Kidney epithelial cell (primary cell): ENCODE results near the gene FMO4. TPM values are rescaled to one million over a fixed set of nuclear protein-coding genes. Genes with fewer than 3 reads are reported as not detected.
A peak's percentile ranks its signal among the peaks of the same experiment; 100 is the strongest.
"Not testable (repeated sequence)": the region's sequence is repeated elsewhere in the genome, so short reads cannot be mapped to it uniquely, and the experiment has no call there.

Experiments used
- DNase-seq: peaks from one replicate; pipeline ENCODE4 v3.0.0-alpha.2; 2010; ENCODE audit warnings: low read depth
- H3K27me3 ChIP-seq: 2 replicates; pipeline ENCODE4 v1.6.0; 2011; ENCODE audit warnings: low read length; ENCODE audit not compliant: control insufficient read depth, insufficient read depth
- H3K36me3 ChIP-seq: 2 replicates; pipeline ENCODE4 v1.5.1; 2011; ENCODE audit warnings: low read length; ENCODE audit not compliant: control insufficient read depth, insufficient read depth
- H3K4me3 ChIP-seq: 2 replicates; pipeline ENCODE4 v1.5.1; 2011; ENCODE audit warnings: low read depth, mild to moderate bottlenecking, control low read depth, low read length
- total RNA-seq: library from RNA; depleted of rRNA; stranded (reverse); fragments of >200 nt; gene quantifications from 2 replicates; pipeline ENCODE4 v1.2.3, GENCODE V29; 2015
- TF ChIP-seq, protein P1 (sequence below): IDR thresholded peaks from 2 replicates; pipeline ENCODE4 v1.5.1; 2011; ENCODE audit warnings: mild to moderate bottlenecking, moderate library complexity, low read length, control low read depth, inconsistent platforms; ENCODE audit not compliant: insufficient read depth, poor library complexity, severe bottlenecking

The FMO4 gene
- total RNA-seq, 1 donor from 2014 or later, result 0.84 TPM

DNA sequence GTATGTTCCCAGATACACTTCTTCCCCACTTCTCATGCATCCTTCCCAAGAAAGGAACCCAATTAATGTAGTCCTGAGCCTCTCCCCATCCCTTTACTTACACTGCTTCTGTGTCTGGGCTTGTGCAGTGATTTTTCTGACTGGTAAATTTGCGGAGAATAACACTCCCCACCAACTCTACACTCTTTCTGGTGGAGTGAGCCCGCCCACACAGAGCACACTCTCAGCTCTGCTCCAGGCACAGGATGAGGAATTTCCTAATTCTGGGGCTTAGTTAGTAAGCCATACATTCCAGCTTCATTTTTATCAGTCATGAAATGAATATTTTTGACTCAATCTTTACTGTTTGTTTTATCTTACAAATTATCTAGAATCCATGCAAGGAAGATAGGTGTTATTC, 38.6 kb downstream of the FMO4 start:
- no peak for DNase-seq
- Histone ChIP-seq H3K4me3 (no peak overlapping the region), H3K27me3 (no peaks in the 10 kb centered on the region), H3K36me3 (no peaks in the 10 kb centered on the region)
- TF ChIP-seq, protein P1, sequence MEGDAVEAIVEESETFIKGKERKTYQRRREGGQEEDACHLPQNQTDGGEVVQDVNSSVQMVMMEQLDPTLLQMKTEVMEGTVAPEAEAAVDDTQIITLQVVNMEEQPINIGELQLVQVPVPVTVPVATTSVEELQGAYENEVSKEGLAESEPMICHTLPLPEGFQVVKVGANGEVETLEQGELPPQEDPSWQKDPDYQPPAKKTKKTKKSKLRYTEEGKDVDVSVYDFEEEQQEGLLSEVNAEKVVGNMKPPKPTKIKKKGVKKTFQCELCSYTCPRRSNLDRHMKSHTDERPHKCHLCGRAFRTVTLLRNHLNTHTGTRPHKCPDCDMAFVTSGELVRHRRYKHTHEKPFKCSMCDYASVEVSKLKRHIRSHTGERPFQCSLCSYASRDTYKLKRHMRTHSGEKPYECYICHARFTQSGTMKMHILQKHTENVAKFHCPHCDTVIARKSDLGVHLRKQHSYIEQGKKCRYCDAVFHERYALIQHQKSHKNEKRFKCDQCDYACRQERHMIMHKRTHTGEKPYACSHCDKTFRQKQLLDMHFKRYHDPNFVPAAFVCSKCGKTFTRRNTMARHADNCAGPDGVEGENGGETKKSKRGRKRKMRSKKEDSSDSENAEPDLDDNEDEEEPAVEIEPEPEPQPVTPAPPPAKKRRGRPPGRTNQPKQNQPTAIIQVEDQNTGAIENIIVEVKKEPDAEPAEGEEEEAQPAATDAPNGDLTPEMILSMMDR, result no peak

DNA sequence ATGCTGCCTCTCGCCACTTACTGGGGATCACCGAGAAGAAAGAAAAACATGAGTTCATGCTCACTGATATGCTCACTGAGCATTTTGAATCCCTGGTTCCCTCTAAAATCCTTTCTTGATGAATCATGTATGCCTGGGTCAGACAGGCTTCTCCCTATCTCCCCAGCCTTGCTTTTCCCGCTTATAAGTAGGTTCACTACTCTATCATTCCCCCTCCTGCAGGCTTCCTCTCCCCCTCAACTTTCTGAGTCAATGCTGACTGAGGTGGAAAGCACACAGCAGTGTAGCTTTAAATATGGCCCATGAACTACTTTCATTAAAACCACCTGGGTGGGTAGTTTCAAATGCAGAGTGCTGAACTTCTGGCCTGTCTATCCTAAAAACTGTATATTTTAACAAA, 41.7 kb downstream of the FMO4 start:
- H3K27me3 ChIP-seq, result no peaks in the 10 kb centered on the region
- TF ChIP-seq, protein P1, result no peak
- peak; percentile 56 for DNase-seq
- no peaks in the 10 kb centered on the region for H3K36me3 ChIP-seq
- H3K4me3 ChIP-seq, result no peak overlapping the region

DNA sequence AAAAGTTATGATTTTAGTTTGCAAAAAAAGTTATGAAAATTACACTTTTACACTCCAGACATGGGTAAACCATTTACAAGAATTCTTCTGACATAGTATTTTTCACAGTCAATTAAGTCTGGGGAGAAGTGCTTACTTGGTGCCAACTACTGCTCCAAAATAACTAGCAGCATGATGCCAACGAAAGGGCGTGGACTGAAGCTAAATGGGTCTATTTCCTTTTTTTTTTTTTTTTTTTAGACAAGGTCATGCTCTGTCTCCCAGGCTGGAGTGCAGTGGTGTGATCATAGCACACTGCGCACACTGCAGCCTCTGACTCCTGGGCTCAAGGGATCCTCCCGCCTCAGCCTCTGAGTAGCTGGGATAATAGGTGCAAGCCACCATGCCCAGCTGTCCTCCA, 43.2 kb downstream of the FMO4 start:
- H3K27me3 ChIP-seq, result no peaks in the 10 kb centered on the region
- DNase-seq, result no peak
- H3K36me3 ChIP-seq, result no peaks in the 10 kb centered on the region
- H3K4me3 ChIP-seq, result no peak overlapping the region
- TF ChIP-seq, protein P1, result no peak

DNA sequence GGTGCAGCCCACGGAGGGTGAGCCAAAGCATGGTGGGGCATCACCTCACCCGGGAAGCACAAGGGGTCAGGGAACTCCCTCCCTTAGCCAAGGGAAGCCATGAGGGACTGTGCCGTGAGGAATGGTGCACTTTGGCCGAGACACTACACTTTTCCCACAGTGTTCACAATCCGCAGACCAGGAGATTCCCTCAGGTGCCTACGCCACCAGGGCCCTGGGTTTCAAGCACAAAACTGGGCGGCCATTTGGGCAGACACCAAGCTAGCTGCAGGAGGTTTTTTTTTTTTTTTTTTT, 45.3 kb downstream of the FMO4 start:
- H3K27me3 ChIP-seq, H3K36me3 ChIP-seq, DNase-seq, H3K4me3 ChIP-seq: not testable (repeated sequence)

DNA sequence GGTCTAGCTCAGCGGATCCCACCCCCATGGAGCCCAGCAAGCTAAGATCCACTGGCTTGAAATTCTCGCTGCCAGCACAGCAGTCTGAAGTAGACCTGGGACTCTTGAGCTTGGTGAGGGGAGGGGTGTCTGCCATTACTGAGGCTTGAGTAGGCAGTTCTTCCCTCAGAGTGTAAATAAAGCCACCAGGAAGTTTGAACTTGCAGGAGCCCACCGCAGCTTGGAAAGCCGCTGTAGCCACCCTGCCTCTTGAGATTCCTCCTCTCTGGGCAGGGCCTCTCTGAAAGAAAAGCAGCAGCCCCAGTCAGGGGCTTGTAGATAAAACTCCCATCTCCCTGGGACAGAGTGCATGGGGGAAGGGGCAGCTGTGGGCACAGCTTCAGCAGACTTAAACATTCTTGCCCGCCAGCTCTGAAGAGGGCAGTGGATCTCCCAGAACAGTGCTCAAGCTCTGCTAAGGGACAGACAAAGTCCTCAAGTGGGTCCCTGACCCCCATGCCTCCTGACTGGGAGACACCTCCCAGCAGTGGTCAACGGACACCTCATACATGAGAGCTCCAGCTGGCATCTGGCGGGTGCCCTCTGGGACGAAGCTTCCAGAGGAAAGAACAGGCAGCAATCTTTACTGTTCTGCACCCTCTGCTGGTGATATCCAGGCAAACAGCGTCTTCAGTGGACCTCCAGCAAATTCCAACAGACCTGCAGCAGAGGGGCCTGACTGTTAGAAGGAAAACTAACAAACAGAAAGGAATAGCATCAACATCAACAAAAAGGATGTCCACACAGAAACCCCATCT, 45.9 kb downstream of the FMO4 start:
- not testable (repeated sequence) for DNase-seq, H3K36me3 ChIP-seq, H3K27me3 ChIP-seq, H3K4me3 ChIP-seq

DNA sequence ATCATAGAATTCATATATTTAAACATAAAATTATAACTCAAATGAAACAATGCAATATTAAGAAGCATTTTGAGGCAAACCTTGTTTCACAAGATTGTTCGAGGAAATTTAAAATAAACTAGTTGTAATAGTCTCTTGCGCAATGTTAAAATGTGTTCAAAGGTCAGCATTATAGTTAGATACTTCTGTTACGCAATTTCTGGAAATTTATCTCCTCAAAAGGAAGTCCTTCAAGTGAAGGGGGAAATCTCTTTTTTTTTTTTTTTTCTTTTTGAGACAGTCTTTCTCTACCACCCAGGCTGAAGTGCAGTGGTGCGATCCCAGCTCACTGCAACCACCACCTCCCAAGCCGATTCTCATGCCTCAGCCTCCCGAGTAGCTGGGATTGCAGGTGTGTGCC, 52.1 kb downstream of the FMO4 start:
- Histone ChIP-seq H3K4me3 (no peak overlapping the region), H3K27me3 (no peaks in the 10 kb centered on the region), H3K36me3 (no peaks in the 10 kb centered on the region)
- TF ChIP-seq, protein P1, result no peak
- no peak for DNase-seq

DNA sequence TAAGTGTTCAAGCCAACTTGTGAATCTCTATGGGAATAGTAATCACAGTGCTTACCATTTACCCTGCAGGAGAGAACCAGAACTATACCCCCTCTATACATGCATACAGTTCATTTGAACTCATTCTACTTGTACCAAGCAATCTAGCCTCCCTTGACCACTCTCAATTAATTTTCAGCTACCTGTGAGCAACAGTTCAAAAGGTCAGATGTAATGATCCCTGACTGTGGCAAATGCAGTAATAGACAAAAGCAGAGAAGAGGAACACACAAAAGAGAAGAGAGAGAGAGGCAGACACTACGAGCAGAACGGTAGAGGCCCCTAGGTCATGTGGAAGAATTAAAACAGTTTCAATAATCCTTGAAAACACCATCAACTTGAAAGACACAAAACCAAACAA, 52.8 kb downstream of the FMO4 start:
- Histone ChIP-seq H3K4me3 (no peak overlapping the region), H3K36me3 (no peaks in the 10 kb centered on the region), H3K27me3 (no peaks in the 10 kb centered on the region)
- no peak for DNase-seq
- TF ChIP-seq, protein P1, result no peak
